HL-60/S4 treated with retinoic acid at 250 ng/mL for 4 days and 3 days (cell line): ENCODE results near the gene TRIP12.
"Not testable (repeated sequence)": the region's sequence is repeated elsewhere in the genome, so short reads cannot be mapped to it uniquely, and the experiment has no call there.

Experiments
- in situ Hi-C: fragments of 300-500 bp; cut with MboI; formaldehyde crosslinking; loops from 2 replicates; pipeline ENCODE4 v1.7.0; 2022; ENCODE audit warnings: low sequenced_read_pairs

TRIP12 gene

DNA sequence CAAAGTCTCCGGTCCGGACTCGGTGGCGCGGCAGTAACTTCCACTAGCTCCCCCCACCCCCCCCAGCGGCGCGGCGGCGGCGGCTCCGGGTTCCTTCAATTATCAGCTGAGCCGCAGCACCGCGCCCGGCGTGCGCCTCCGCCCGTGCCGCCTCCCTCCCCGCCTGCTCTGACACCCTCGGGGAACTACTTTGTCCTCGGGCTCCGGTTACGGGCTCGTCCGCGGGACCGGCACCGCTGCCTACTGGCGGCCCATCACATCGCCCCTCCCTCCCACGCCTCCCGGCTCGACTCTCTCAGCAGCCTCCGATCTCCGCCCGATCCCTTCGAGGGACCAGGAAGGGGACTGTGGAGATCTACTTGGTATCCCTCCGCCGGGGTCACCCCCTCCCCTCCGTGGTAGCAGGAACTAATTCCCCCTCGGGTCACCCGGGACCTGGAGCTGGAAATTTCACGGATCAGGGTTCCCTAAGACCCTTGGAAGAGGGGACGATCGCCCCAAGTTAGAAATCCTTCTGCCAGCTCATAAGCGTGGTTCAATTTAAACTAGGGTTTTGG, at the start of gene TRIP12:
Gene TRIP12, minus strand, starts transcription at position 118 of the 557 bp plus-strand sequence. CDS start 41,930 bp downstream, outside the sequence.
- in situ Hi-C loops = no loop called here

DNA sequence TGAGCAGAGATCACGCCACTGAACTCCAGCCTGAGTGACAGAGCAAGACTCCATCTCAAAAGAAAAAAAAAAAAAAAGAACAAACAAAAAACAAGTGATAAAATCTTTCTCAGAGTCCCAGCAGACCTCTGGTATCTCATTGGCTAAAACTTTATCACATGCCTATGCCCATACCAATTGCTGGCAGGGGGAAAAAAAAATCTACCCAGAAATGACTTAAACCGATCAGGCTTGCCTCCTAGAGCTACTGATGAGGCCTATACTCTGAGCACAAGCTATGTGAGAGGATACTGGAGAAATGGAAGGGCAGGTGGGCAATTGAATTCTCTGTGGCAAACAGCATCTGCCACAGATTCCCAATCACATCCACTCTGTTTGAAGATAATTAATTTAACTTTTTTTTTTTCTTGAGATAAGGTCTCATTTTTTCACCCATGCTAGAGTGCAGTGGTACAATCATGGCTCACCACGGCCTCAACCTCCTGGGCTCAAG, 49.5 kb upstream of the TRIP12 start:
- in situ Hi-C loops = no loop called here

DNA sequence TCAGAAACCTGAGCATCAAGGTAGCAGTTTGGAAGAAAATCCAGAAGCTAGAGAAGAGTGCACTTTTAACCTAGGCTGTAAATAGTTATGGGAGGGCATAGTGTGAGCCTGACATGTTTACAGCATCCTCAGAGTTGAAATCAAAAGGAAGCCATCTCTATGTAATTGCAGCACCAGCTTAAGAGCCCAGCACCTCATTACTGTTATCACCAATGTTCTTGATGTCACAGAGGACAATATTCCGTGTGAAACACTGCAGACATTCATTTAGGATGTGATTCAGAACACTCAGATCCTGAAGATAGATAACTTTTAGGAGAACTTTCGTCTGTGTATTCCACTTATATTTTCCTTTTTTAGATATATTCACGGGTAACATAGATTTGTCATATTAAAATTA, 48.6 kb upstream of the TRIP12 start:
- in situ Hi-C loops = no loop called here

DNA sequence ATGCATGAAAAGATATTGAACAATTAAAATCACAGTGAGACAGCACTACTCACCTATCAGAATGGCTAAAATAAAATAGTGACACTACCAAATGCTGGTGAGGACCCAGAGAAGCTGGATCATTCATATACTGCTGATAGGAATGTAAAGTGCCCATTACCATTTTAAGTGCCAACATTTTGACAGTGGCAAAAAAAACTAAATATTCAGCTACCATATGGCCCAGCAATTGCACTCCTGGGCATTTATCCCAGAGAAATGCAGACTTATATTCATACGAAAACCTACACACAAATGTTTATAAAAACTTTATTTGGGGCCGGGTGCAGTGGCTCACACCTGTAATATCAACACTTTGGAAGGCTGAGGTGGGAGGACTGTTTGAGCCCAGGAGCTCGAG, 48.1 kb upstream of the TRIP12 start:
- in situ Hi-C loops = no loop called here

DNA sequence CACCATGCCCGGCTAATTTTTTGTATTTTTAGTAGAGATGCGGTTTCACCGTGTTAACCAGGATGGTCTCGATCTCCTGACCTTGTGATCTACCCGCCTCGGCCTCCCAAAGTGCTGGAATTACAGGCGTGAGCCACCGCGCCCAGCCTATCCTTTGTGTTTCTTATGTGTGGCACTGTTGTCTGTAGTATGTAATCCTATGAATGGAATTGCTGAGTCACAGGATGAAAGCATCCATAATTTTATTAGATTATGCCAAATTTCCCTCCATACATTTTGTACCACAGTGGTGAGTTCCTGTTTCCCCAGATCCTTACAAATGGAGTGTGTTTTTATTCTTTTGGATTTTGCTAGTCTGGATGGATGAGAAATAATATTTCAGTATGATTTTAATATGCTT, 41.8 kb upstream of the TRIP12 start:
- in situ Hi-C loops = not testable (repeated sequence)

DNA sequence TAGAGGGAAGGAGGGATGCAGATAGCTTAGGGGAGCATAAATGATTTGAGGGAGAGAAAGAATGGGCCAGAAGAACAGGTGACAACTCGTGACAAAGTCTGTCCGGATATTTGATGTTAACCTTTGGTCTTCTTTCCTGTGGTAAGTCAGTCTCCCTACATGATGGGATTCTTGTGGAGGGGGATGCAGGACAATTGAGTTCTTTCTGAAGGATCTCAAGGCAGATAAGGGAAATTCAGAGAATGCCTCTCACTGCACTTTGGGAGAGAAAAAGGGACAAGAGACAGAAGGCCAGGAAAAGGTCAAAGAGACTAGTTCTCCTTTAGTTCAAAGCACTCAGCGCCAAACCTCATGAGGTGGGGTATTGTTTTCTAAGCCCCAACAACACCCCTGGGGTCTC, 34.7 kb upstream of the TRIP12 start:
- in situ Hi-C loops = no loop called here

DNA sequence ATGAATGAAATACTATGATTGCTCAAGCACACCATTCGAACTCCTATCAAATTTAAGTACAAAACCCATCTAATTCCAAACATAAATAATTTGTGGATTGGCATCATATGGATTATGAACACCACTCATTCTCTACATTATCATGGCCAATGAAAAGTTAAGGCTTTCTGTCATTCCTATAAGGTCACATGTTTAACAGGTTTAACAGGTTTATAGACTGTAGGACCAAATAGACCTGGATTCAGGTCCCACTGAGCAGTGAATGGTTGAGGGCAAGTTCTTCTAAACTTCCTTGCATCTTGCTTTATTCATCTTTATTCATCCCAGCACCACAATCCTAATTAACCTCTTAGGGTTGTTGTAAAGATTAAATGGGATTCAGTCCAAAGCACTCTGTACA, 33.9 kb upstream of the TRIP12 start:
- in situ Hi-C loops = no loop called here

DNA sequence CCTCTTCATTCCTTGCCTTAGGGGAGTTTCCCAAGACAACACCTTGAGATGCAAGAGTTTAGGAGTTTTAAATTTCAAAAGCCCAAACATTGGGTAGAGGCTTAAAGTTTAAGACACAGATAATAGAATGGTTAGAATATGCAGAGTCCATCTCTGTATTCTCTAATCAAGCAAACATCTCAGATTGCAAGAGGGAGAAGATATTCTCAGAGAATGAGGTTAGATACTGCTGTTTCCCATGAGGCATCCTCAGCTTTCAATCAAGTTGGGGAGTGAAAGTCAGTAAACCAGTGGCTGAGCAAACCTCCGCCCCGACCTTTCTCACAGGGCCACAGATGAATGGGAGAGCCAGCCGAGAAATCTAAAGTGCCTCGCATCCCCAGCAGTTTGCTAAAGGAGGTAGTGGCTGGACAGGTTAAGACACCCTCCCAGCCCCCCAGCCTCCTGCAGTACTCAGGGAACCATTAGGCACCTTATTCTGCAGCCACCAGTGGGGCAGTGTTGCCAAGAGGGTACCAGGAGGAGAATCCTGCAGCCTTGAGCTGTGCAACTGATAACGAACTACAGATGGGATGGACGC, 30.5 kb upstream of the TRIP12 start:
- in situ Hi-C loops = no loop called here

DNA sequence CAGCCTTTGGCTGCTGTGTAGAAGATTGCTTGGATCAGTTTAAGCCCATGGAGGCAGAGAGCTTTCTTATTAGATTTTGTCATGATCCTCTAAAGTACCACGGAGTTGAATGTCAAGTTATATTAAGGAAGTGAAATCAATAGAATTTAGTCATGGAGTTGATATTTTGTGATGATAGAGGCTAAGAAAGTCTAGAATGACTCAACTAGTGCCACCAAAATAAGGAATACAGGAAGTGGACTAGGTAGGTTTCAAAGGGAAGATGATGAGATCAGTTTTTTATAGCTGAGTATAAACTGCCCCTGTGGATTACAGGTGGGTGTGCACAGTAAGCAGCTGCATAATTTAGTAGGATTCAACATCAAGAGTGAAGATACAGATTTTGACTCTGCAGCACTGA, 25.7 kb upstream of the TRIP12 start:
- in situ Hi-C loops = no loop called here

DNA sequence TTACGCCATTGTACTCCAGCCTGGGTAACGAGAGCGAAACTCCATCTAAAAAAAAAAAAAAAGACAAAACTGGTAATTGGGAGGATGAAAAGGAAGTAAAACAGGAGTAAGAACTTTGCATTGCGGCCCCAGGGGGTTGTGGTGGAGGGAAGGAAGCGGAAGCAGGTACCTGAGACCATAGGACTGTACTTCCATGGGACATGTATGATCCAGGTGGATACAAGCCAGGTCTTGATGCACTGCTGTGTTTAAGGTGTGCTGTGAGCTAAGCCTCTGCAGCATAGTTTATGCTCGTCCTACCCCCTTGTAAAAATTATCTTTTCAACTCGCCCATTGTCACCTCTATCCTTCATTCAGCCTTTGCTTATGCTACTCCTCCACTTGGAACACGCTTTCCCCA, 24.2 kb upstream of the TRIP12 start:
- in situ Hi-C loops = no loop called here

DNA sequence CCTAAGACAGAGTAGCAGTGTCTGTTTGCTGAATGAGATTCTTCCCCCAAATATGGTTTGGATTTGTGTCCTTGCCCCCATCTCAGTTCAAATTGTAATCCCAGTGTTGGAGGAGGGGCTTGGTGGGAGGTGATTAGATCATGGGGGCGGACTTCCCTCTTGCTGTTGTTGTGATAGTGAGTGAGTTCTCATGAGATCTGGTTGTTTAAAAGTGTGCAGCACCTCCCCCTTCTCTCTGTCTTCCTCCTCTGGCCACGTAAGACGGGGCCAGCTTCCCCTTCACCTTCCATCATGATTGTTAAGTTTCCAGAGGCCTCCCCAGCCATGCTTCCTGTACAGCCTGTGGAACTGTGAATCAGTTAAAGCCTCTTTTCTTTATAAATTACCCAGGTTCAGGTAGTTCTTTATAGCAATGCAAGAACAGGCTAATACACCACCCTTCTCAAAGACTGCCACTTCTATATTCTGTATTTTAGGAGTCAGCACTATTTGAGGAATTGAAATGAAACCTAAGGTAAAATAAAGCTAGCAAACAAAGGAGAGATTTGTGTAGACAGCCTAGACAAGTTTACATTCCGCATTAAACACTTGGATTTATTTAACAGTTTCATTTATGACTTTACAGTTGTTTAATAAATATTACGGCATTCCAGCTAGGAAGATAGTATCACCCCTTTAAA, 22.1 kb upstream of the TRIP12 start:
- in situ Hi-C loops = no loop called here

DNA sequence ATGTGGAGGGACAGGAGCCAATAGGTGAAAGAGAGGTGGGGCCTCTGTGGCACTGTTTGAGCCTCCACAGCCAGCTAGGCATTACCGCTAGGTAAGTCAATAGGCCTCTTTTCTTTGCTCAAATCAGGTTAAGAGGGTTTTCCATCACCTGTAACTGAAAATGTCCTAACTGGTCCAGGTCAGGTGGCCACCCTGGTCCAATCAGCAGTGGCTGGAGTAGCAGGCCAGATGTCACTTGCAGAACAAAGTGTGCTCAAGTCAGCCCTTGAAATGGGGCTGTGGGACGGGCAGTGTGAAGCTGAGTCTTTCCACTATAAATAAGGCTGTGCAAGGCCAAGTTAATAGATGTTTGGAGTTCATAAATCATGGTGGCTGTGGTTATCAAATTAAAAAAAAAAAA, 21.4 kb upstream of the TRIP12 start:
- in situ Hi-C loops = no loop called here

DNA sequence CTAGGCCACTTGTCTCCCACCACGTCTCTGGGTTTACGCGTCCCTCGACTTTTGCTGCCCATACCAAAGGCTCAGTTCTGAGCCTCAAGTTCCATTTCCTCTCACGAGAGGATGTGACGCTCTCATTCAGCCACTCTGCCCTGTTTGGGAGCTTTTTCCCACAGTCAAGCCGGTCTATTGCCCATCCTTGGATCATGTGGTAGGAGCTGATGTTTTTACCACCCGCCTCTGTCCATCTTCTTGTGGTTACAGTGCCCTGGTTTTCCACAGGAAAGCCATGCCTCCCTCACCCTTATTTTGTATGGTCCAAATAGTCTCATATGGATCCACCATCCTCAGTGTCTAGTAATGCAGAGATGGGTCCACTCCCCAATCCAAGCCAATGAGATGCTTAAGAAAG, 20.9 kb upstream of the TRIP12 start:
- in situ Hi-C loops = no loop called here

DNA sequence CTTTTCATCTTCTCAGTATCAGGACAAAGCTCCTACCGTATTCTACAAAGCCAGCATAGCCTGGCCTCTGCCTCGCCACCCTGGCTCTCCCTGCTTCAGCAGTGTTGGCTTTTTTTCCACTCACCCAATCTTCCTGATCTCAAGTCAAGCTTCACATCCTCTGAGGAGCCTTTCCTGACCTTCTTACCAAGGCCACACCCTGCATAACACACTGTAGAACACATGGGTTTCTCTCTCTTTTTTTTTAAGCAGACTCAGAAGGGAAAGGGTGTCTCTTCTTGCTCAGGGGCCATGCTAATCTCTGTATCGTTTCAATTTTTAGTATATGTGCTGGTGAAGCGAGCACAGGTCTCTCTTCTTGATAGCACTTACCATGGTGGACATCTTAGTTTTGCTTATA, 15.7 kb upstream of the TRIP12 start:
- in situ Hi-C loops = no loop called here

DNA sequence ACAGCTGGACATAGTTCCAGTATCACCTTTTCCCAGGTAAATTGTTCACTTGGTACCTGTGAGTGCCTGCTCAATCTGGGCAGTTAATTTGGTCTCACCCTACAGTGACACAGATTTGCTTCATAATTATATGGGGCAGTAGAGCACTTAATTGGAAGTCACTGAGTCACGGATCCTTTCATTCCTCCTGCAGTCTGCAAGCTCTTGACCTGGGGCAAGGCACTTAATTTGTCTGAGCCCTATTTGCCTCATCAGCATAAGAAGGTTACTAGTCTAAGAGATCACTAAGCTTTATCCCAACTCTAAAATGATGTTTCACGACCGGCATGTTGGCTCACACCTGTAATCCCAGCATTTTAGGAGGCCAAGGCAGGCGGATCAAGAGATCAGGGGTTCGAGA, 9.4 kb upstream of the TRIP12 start:
- in situ Hi-C loops = no loop called here

DNA sequence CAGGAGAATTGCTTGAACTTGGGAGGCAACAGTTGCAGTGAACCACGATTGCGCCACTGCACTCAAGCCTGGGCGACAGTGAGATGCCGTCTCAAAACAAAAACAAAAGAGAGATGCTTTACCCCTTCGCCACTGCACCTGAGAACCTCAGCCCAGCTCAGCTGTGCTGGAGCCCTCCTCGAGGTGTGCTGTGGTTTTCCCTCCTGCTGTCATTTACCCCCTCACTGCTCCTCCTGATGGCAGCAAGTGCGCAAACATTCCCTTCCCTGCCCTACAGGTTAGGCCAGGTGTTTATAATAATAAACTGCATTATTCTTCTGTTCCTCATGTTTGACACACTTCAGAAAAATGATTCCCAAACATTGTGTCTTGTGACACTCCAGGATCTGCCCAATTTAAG, 8.8 kb upstream of the TRIP12 start:
- in situ Hi-C loops = no loop called here

DNA sequence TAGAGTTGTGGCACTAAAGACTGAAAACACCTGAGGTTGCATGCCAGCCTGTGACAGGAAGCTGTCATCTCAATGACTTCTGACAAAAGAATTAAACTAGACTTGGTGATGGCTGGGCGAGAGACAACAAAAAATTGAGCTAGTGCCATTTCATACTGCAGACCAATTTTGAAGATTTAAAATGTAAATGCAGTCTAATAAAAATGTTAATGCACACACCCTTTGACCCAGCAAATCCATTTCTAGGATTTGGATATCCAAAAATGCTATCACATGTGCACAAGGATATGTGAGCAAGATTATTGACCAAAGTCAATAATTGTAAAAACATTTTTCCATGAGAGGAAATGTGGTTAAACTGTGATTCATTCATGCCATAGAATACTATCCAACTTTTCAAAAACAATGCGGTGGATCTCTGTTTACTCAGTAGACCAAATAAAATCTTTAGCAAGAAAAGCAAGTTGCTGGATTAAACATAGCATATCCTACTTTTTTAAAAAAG, 6.1 kb upstream of the TRIP12 start:
- in situ Hi-C loops = no loop called here

DNA sequence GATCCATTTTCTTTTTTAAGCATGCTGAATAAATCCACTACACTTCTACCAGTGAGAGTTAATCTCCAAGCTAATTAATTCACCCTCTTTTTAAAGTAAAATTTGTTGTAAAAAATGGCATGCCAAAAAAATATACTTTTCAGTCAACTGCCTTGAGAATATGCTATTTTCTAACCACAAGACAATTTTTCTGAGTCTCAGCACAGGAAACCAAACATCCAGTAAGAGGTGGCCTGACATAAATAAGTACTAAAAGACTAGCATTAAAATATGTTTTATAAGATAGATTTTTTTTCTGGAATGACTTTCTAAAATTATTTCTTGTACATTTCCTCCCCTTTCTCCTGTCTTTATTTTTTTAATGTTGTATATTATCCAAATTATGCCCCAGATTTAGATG, 3.4 kb upstream of the TRIP12 start:
- in situ Hi-C loops = no loop called here

DNA sequence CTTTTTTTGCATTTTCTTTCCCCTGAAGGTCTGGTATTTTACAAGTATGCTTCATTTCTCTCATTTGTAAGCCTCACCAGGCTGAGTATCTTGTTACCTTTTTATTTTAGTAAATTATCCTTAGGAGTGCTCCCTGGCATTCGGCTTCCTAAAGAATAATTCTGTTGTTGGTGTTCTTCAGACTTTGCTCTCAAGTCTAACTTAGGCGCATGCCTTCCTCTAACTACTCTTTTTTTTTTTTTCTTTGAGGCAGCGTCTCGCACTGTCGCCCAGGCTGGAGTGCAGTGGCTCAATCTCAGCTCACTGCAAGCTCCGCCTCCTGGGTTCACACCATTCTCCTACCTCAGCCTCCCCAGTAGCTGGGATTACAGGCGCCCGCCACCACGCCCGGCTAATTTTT, 2.7 kb upstream of the TRIP12 start:
- in situ Hi-C loops = not testable (repeated sequence)

DNA sequence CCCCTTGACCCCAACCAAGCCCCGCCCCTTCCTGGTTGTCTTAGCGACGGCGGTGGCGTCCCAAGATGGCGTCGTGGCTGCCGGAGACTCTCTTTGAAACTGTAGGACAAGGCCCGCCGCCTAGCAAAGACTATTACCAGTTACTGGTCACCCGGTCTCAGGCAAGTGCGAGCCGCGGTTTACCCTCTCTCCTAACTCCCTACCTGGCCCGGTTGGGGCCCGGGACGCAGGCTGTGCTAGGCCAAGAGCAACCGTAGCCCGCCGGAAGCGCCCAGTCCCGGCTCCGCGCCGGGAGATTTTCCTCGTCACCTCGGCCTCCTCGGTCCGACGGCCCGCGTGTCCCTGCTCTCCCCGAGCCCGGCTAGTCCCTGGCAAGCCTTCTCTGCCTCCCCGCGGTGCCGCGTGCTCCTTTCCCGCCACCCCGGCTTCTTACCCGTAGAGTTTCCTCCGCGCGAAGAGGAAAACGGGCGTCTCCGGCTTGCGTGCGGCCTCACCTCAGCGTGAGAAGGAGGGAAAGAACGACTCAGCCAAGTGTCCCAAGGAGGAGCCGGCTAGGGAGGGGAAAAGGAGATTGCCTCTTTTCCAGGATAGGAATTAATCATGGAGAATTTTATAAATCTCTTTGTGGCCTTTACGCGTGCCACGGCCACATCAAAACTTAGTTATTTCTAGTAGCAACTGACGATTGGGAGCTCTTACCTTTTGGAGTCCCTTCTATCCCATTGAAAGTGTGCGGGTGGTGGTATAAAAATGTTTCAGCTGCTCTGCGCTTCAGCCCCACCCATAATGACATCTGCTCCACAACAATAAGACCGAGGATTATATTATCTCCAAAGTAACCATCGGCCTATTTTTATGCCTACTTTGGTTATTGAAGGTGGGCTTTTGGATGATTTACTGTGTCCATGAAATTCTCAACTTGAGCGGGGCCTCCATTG, 909 bp upstream of the TRIP12 start, which contains the start of gene FBXO36:
Gene FBXO36, plus strand, starts transcription at position 55 of the 938 bp plus-strand sequence. Its CDS starts 11 bp downstream, at position 66.
- in situ Hi-C loops = no loop called here
